ENCODE results near the gene OSMR. TPM values are rescaled to one million over a fixed set of nuclear protein-coding genes. Genes with fewer than 3 reads are reported as not detected.

Gene OSMR
- total RNA-seq, 4 donors from 2014 or later, result 33.2 to 69.7 (median 43.9) TPM

- Histone ChIP-seq H3K27me3 (no peaks in the 10 kb centered on the region), H3K36me3 (peaks cover 29 to 95% (median 61%) of the 10 kb centered on the region in 4 donors), H3K4me3 (no peak overlapping the region), H3K27ac (replicated peaks in 1 of 4) (no peak overlapping the region), H3K9me3 (no peaks in the 10 kb centered on the region), H3K4me1 (no peaks in the 10 kb centered on the region)
- no peak for TF ChIP-seq POLR2A (IDR thresholded peaks at IDR 0.05; ENCODE audit: low read depth)
- TF ChIP-seq, protein P1, sequence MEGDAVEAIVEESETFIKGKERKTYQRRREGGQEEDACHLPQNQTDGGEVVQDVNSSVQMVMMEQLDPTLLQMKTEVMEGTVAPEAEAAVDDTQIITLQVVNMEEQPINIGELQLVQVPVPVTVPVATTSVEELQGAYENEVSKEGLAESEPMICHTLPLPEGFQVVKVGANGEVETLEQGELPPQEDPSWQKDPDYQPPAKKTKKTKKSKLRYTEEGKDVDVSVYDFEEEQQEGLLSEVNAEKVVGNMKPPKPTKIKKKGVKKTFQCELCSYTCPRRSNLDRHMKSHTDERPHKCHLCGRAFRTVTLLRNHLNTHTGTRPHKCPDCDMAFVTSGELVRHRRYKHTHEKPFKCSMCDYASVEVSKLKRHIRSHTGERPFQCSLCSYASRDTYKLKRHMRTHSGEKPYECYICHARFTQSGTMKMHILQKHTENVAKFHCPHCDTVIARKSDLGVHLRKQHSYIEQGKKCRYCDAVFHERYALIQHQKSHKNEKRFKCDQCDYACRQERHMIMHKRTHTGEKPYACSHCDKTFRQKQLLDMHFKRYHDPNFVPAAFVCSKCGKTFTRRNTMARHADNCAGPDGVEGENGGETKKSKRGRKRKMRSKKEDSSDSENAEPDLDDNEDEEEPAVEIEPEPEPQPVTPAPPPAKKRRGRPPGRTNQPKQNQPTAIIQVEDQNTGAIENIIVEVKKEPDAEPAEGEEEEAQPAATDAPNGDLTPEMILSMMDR (IDR thresholded peaks at IDR 0.05), result no peak
- WGBS, result 86% methylated on average over 4 of the region's 4 CpGs
- intact Hi-C loops (cut with DNase I), result no loop called here
- DNase-seq (ENCODE audit: extremely low spot score), result no peak
Measured at GRCh38 chr5:38931731-38932130, 85.9 kb downstream of the OSMR start.

- peaks cover 29 to 94% (median 61%) of the 10 kb centered on the region in 4 donors for H3K36me3 ChIP-seq
- TF ChIP-seq, protein P1 (IDR thresholded peaks at IDR 0.05), result no peak
- no peak for TF ChIP-seq EP300 (IDR thresholded peaks at IDR 0.05)
- TF ChIP-seq POLR2A (IDR thresholded peaks at IDR 0.05; ENCODE audit: low read depth), result no peak
- TF ChIP-seq POLR2AphosphoS5 (IDR thresholded peaks at IDR 0.05), result no peak
- intact Hi-C loops (cut with DNase I), result no loop called here
- no peak overlapping the region for H3K4me3 ChIP-seq
- no peaks in the 10 kb centered on the region for H3K9me3 ChIP-seq
- 83% methylated on average over 4 of the region's 4 CpGs for WGBS
- no peaks in the 10 kb centered on the region for H3K27me3 ChIP-seq
- no peaks in the 10 kb centered on the region for H3K4me1 ChIP-seq
- DNase-seq (ENCODE audit: extremely low spot score), result no peak
- no peak overlapping the region for H3K27ac ChIP-seq (replicated peaks in 1 of 4)
Measured at GRCh38 chr5:38932854-38933408, 87.1 kb downstream of the OSMR start.

GRCh38 chr5:38935437-38935836, 89.6 kb downstream of the OSMR start:
- WGBS, result 55% methylated on average over 1 of the region's 1 CpG

DNA sequence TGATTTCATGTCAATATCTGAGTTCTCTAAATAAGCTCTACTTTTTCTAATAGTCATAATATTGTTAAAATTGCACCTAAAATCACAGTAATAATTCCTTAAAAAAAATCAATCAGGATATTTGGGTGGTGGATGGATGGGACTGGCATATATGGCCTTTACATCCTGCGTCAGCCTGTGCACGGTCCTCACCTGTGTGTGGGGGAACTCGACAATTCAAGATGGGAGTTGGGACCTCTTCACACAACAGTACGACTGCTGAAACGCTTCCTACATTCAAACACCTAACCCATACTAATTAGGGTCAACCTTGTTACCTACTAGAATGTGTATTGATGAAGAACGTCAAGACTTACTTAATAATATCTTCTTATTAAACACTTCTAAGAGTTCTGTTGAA, 90.5 kb downstream of the OSMR start:
- no peak for DNase-seq (ENCODE audit: extremely low spot score)
- WGBS, result 91% methylated on average over 6 of the region's 6 CpGs
- TF ChIP-seq EP300 (IDR thresholded peaks at IDR 0.05) (no peak), POLR2AphosphoS5 (IDR thresholded peaks at IDR 0.05) (no peak), POLR2A (IDR thresholded peaks at IDR 0.05; ENCODE audit: low read depth) (no peak)
- TF ChIP-seq, protein P1 (IDR thresholded peaks at IDR 0.05), result no peak
- Histone ChIP-seq H3K27ac (replicated peaks in 1 of 4) (no peak overlapping the region), H3K36me3 (peaks cover 23 to 73% (median 53%) of the 10 kb centered on the region in 4 donors), H3K4me1 (peaks cover 0 to 8% (median 4%) of the 10 kb centered on the region in 4 donors), H3K27me3 (no peaks in the 10 kb centered on the region), H3K4me3 (no peak overlapping the region), H3K9me3 (no peaks in the 10 kb centered on the region)
- intact Hi-C loops (cut with DNase I), result no loop called here

More at GRCh38 chr5:38935437-38935836, 89.6 kb downstream of the OSMR start:
- intact Hi-C loops (cut with DNase I), result no loop called here
- TF ChIP-seq, protein P1 (IDR thresholded peaks at IDR 0.05), result no peak
- TF ChIP-seq POLR2A (IDR thresholded peaks at IDR 0.05; ENCODE audit: low read depth) (no peak), EP300 (IDR thresholded peaks at IDR 0.05) (no peak), POLR2AphosphoS5 (IDR thresholded peaks at IDR 0.05) (no peak)
- DNase-seq (ENCODE audit: extremely low spot score), result no peak
- Histone ChIP-seq H3K27ac (replicated peaks in 1 of 4) (no peak overlapping the region), H3K36me3 (peaks cover 23 to 77% (median 51%) of the 10 kb centered on the region in 4 donors), H3K4me1 (peaks cover 0 to 4% (median 1%) of the 10 kb centered on the region in 4 donors), H3K4me3 (no peak overlapping the region), H3K9me3 (no peaks in the 10 kb centered on the region), H3K27me3 (no peaks in the 10 kb centered on the region)

- Histone ChIP-seq H3K27me3 (no peaks in the 10 kb centered on the region), H3K4me1 (peaks cover 0 to 8% (median 4%) of the 10 kb centered on the region in 4 donors), H3K9me3 (no peaks in the 10 kb centered on the region), H3K36me3 (peaks cover 19 to 72% (median 54%) of the 10 kb centered on the region in 4 donors), H3K4me3 (no peak overlapping the region), H3K27ac (replicated peaks in 1 of 4) (no peak overlapping the region)
- DNase-seq (ENCODE audit: extremely low spot score), result no peak
- WGBS, result 83% methylated on average over 1 of the region's 1 CpG
- TF ChIP-seq, protein P1 (IDR thresholded peaks at IDR 0.05), result no peak
- TF ChIP-seq EP300 (IDR thresholded peaks at IDR 0.05) (no peak), POLR2AphosphoS5 (IDR thresholded peaks at IDR 0.05) (no peak), POLR2A (IDR thresholded peaks at IDR 0.05; ENCODE audit: low read depth) (no peak)
- intact Hi-C loops (cut with DNase I), result no loop called here
Measured at GRCh38 chr5:38938424-38938823, 92.6 kb downstream of the OSMR start.
